ENCODE measurements around the gene STAB2. TPM values are rescaled to one million over a fixed set of nuclear protein-coding genes. Genes with fewer than 3 reads are reported as not detected.

STAB2 gene
- total RNA-seq, 1 experiment from 2014 or later, result not detected

- CTCF ChIA-PET, result no interaction called here
- POLR2A ChIA-PET, result no interaction called here
- ATAC-seq, result peak; percentile 81
Observed at GRCh38 chr12:103745962-103746361, 158.9 kb downstream of the STAB2 start.

GRCh38 chr12:103748002-103748401 is 160.9 kb downstream of the STAB2 start:
- DNase-seq (ENCODE audit: low read depth, low spot score), result no peak
- Histone ChIP-seq H2AFZ (ENCODE audit: low read depth, low read length, poor library complexity, severe bottlenecking) (no peak overlapping the region), H3K79me2 (ENCODE audit: insufficient read depth, low read length) (no peaks in the 10 kb centered on the region), H3K9me3 (ENCODE audit: control insufficient read depth in 1 of 2, insufficient read depth in 1 of 2, low read depth in 1 of 2, low read length in 2 of 2) (no peaks in the 10 kb centered on the region), H3K4me3 (replicated peaks in 1 of 2; ENCODE audit: low read depth in 1 of 2, low read length in 2 of 2) (no peak overlapping the region), H3K4me1 (ENCODE audit: control insufficient read depth in 1 of 2, insufficient read depth in 2 of 2, low read length in 2 of 2) (peaks cover 0 to 10% of the 10 kb centered on the region in 2 experiments; a peak in 1 of 4 replicates), H4K20me1 (ENCODE audit: insufficient read depth) (no peaks in the 10 kb centered on the region), H3K27ac (ENCODE audit: low read depth, low read length) (no peak overlapping the region), H3K4me2 (ENCODE audit: low read length) (0 out of 2 replicates have a peak overlapping the region, but pooled peaks have one; percentile 13), H3K9me2 (ENCODE audit: insufficient read depth) (no peaks in the 10 kb centered on the region), H3K27me3 (ENCODE audit: insufficient read depth, low read length) (no peaks in the 10 kb centered on the region), H3K9ac (ENCODE audit: low read length) (no peak overlapping the region), H3K36me3 (ENCODE audit: control insufficient read depth in 1 of 2, insufficient read depth in 2 of 2, low read length in 2 of 2) (no peaks in the 10 kb centered on the region)
- intact Hi-C loops (cut with micrococcal nuclease), result no loop called here
- no peak for TF ChIP-seq MAX (IDR thresholded peaks at IDR 0.05)
- TF ChIP-seq ZFX (IDR thresholded peaks at IDR 0.05), result no peak
- TF ChIP-seq ZBTB33 (IDR thresholded peaks at IDR 0.05; ENCODE audit: extremely low read depth, insufficient replicate concordance, low read length), result no peak
- TF ChIP-seq SRF (IDR thresholded peaks at IDR 0.05; ENCODE audit: low read depth), result no peak
- no peak for TF ChIP-seq EZH2phosphoT487 (IDR thresholded peaks at IDR 0.05; ENCODE audit: borderline replicate concordance)
- TF ChIP-seq FOSL1 (IDR thresholded peaks at IDR 0.05; ENCODE audit: low read depth), result 0 out of 2 replicates have a peak, but pooled peaks have one; percentile 8
- TF ChIP-seq ZNF274 (IDR thresholded peaks at IDR 0.05; ENCODE audit: low read depth, low read length), result no peak
- TF ChIP-seq SIN3A (IDR thresholded peaks at IDR 0.05; ENCODE audit: low read depth), result no peak
- no peak; the same call in 1 of the 2 replicates for TF ChIP-seq JUND (IDR thresholded peaks at IDR 0.05)
- no TSS peak for BruUV-seq (replicated peaks)
- CTCF ChIA-PET, result no interaction called here
- RAD21 ChIA-PET (ENCODE audit: low non-redundant PET in 1 of 2, low total read pairs in 2 of 2, uncharacterized antibody in 2 of 2, unreplicated experiment in 2 of 2), result no interaction called here
- no peak for ATAC-seq
- POLR2A ChIA-PET, result no interaction called here

More at GRCh38 chr12:103745962-103746361, 158.9 kb downstream of the STAB2 start:
- peak; percentile 7 for DNase-seq (ENCODE audit: low read depth, low spot score)
- no TSS peak for BruUV-seq (replicated peaks)
- Histone ChIP-seq H3K9me3 (ENCODE audit: control insufficient read depth in 1 of 2, insufficient read depth in 1 of 2, low read depth in 1 of 2, low read length in 2 of 2) (no peaks in the 10 kb centered on the region), H3K27ac (ENCODE audit: low read depth, low read length) (no peak overlapping the region), H3K4me1 (ENCODE audit: control insufficient read depth in 1 of 2, insufficient read depth in 2 of 2, low read length in 2 of 2) (peaks cover 6 to 18% of the 10 kb centered on the region in 2 experiments; a peak in 3 of 4 replicates), H3K36me3 (ENCODE audit: control insufficient read depth in 1 of 2, insufficient read depth in 2 of 2, low read length in 2 of 2) (no peaks in the 10 kb centered on the region), H2AFZ (ENCODE audit: low read depth, low read length, poor library complexity, severe bottlenecking) (no peak overlapping the region), H4K20me1 (ENCODE audit: insufficient read depth) (no peaks in the 10 kb centered on the region), H3K4me3 (replicated peaks in 1 of 2; ENCODE audit: low read depth in 1 of 2, low read length in 2 of 2) (no peak overlapping the region), H3K9me2 (ENCODE audit: insufficient read depth) (no peaks in the 10 kb centered on the region), H3K27me3 (ENCODE audit: insufficient read depth, low read length) (no peaks in the 10 kb centered on the region), H3K9ac (ENCODE audit: low read length) (no peak overlapping the region), H3K4me2 (ENCODE audit: low read length) (no peak overlapping the region), H3K79me2 (ENCODE audit: insufficient read depth, low read length) (no peaks in the 10 kb centered on the region)
- RAD21 ChIA-PET (ENCODE audit: low non-redundant PET in 1 of 2, low total read pairs in 2 of 2, uncharacterized antibody in 2 of 2, unreplicated experiment in 2 of 2), result no interaction called here
- intact Hi-C loops (cut with micrococcal nuclease), result no loop called here
- TF ChIP-seq EZH2 (IDR thresholded peaks at IDR 0.05), result no peak
- TF ChIP-seq RAD21 (IDR thresholded peaks at IDR 0.05; ENCODE audit: low read depth), result peak; percentile 45
- peak; percentile 17 to 28 (median 22); a peak in 3 of 6 replicates for TF ChIP-seq CTCF (IDR thresholded peaks at IDR 0.05 in 2 of 3, conservative IDR thresholded peaks at IDR 0.05 in 1 of 3; ENCODE audit: borderline replicate concordance in 1 of 3, insufficient read depth in 1 of 3, low read depth in 2 of 3, low read length in 2 of 3)
